GM12873 (cell line): ENCODE data around the gene ZNF423.

Experiments
- CTCF ChIP-seq: IDR thresholded peaks from 2 replicates; pipeline ENCODE4 v1.5.1; 2012; ENCODE audit warnings: low read depth, mild to moderate bottlenecking, moderate library complexity, low read length, control low read depth; ENCODE audit not compliant: insufficient read depth; ENCODE audit errors: missing control alignments

Gene ZNF423

GRCh38 chr16:49665482-49666230 is 190.3 kb downstream of the ZNF423 start:
- TF ChIP-seq CTCF: no peak

- TF ChIP-seq CTCF: no peak
Measured at GRCh38 chr16:49664221-49665215, 191.4 kb downstream of the ZNF423 start.

GRCh38 chr16:49663081-49664065 is 192.5 kb downstream of the ZNF423 start:
- TF ChIP-seq CTCF: no peak

- TF ChIP-seq CTCF: no peak
Measured at GRCh38 chr16:49662569-49662968, 193.3 kb downstream of the ZNF423 start.

- no peak for TF ChIP-seq CTCF
Measured at GRCh38 chr16:49661465-49662187, 194.3 kb downstream of the ZNF423 start.

GRCh38 chr16:49660626-49661025 is 195.3 kb downstream of the ZNF423 start:
- TF ChIP-seq CTCF: no peak
